K562 (cell line): ENCODE measurements around the gene SCPEP1. TPM values are rescaled to one million over a fixed set of nuclear protein-coding genes. Genes with fewer than 3 reads are reported as not detected.
A peak's percentile ranks its signal among the peaks of the same experiment; 100 is the strongest.

Experiments used
- MGA ChIP-seq: fragments of 450-650 bp; IDR thresholded peaks from 2 replicates; pipeline ENCODE4 v1.6.1; 2016; ENCODE audit warnings: mild to moderate bottlenecking, moderate library complexity
- PRMT5 ChIP-seq: sonication (generic); formaldehyde crosslinking; IDR thresholded peaks from 2 replicates; pipeline ENCODE4 v1.5.0; 2020; ENCODE audit warnings: missing genetic modification reagents
- RCOR1 ChIP-seq, 2 experiments: IDR thresholded peaks; 2 replicates each; pipeline ENCODE4 v1.6.1; 2012; ENCODE audit warnings: low read depth in 2 of 2, low read length in 2 of 2, borderline replicate concordance in 1 of 2, improper control_type of control experiment in 1 of 2
- SMC3 ChIP-seq: conservative IDR thresholded peaks from 2 replicates; pipeline ENCODE4 v1.6.1; 2011; ENCODE audit warnings: low read depth, low read length, improper control_type of control experiment; ENCODE audit not compliant: insufficient read depth
- SPI1 ChIP-seq: IDR thresholded peaks from 2 replicates; pipeline ENCODE4 v1.6.1; 2011; ENCODE audit warnings: low read depth, low read length, control low read depth, borderline replicate concordance
- ZNF668 ChIP-seq: fragments of 250-450 bp; sonication (Bioruptor Pico); IDR thresholded peaks from 2 replicates; pipeline ENCODE4 v1.8.0; 2022; ENCODE audit warnings: mild to moderate bottlenecking, inconsistent platforms
- polyA plus RNA-seq, 8 experiments: library from polyadenylated mRNA; depleted of rRNA in 4 of 8; stranded (reverse) in 5 of 8; unstranded in 3 of 8; fragments of >200 nt; fragmentation: Nextera tagmentation in 2 of 8; fragmentation: Illumina TruSeq in 1 of 8; extraction: Ambion mirVana in 2 of 8; extraction: Trizol in 1 of 8; gene quantifications; 2 replicates each; pipeline versions ENCODE4 v1.2.1 to v1.2.3, GENCODE V29; 2011 to 2014; ENCODE audit warnings: inconsistent platforms in 1 of 8, missing spikeins in 1 of 8
- total RNA-seq, 7 experiments: library from RNA; depleted of rRNA in 6 of 7; stranded (reverse); fragments of >200 nt in 6 of 7; fragmentation: Illumina TruSeq in 2 of 7; extraction: Trizol in 2 of 7; gene quantifications; 2 replicates each; pipeline versions ENCODE4 v1.2.1 to v1.2.3, GENCODE V29; 2011 to 2021; ENCODE audit warnings: low replicate concordance in 1 of 7

Gene SCPEP1
- total and polyA plus RNA-seq, 9 of the 15 experiments (the other 6 are each of a cell fraction or from before 2014, with no cell fraction given) = 5.1 to 14.8 (median 7.2) TPM

DNA sequence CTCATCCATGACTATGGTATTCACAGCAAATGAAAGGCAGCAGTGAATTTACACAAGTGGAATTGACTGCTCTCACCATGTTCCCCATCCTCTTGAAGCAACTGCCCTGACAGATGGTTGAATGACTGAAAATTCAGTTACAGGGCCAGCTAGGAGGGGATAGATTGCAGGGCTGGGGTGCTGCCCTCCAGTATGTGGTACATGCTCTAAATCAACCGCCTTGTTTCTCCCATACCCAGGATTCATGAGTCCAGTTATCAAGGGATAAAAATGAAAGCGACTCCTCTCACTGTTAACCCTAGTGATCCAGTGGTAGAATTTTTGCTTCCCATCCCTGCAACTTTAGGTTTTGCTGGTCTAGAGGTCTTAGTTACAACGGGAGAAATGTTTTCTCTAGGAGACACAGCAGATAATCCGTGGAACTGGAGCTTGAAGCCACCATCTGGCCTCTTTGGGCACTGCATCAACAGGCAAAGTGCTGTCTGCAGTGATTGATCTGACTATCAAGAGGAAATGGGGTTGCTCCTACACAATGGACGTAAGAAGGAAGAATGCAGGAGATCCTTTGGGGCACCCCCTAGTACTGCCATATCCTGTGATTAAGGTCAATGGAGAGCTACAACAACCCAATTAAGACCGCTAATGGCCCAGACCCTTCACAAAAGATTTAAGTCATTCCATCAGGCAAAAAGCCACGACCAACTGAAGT, 32.0 kb downstream of the SCPEP1 start (continued):
- TF ChIP-seq MGA (no peak), SMC3 (peak; percentile 70), ZNF668 (CRISPR knock-in tag) (no peak), SPI1 (0 out of 2 replicates have a peak, but pooled peaks have one; percentile 24), RCOR1 (IDR thresholded peaks at IDR 0.05; ENCODE audit: borderline replicate concordance in 1 of 2, low read depth in 2 of 2, low read length in 2 of 2) (peak; percentile 73 to 82; a peak in 3 of 4 replicates), PRMT5 (no peak)
